A673 (cell line): ENCODE data around the gene FAM229A. TPM values are rescaled to one million over a fixed set of nuclear protein-coding genes. Genes with fewer than 3 reads are reported as not detected.

Experiments used
- BruUV-seq: library from RNA; stranded (reverse); fragments of 400-500 nt; replicated peaks from 2 replicates; lab custom pipeline; 2021; lab: Mats Ljungman, UMichigan
- CTCF ChIA-PET: fragments of 300-600 bp; sonication (Branson Sonifier 250); formaldehyde crosslinking; loops from one replicate; lab custom pipeline; 2022; ENCODE audit warnings: antibody characterized with exemption; lab: Charles Lee
- POLR2A ChIA-PET: fragments of 300-600 bp; sonication (Branson Sonifier 250); formaldehyde crosslinking; loops from one replicate; lab custom pipeline; 2022; ENCODE audit warnings: antibody characterized with exemption; ENCODE audit not compliant: low non-redundant PET; lab: Charles Lee
- DNase-seq: peaks from one replicate; pipeline ENCODE4 v3.0.0-alpha.2; 2015; ENCODE audit warnings: low spot score
- H3K27ac ChIP-seq: fragments of 200-600 bp; sonication (generic); 2 replicates; pipeline ENCODE4 v1.5.1; 2016; ENCODE audit warnings: mixed run types, low read depth, mild to moderate bottlenecking, mixed read lengths, antibody characterized with exemption, low read length; ENCODE audit not compliant: poor library complexity, severe bottlenecking
- H3K27me3 ChIP-seq: fragments of 200-600 bp; sonication (generic); replicated peaks from 2 replicates; pipeline ENCODE4 v1.6.1; 2017; ENCODE audit warnings: mixed run types, low read depth, mild to moderate bottlenecking, mixed read lengths, antibody characterized with exemption, low read length; ENCODE audit not compliant: insufficient read depth, poor library complexity
- H3K36me3 ChIP-seq: fragments of 200-600 bp; sonication (generic); 2 replicates; pipeline ENCODE4 v1.6.1; 2016; ENCODE audit warnings: mixed run types, mild to moderate bottlenecking, mixed read lengths, antibody characterized with exemption, low read length; ENCODE audit not compliant: insufficient read depth, poor library complexity, severe bottlenecking
- H3K4me1 ChIP-seq: fragments of 200-600 bp; sonication (generic); 2 replicates; pipeline ENCODE4 v1.6.1; 2017; ENCODE audit warnings: mixed run types, mild to moderate bottlenecking, mixed read lengths, antibody characterized with exemption, low read length; ENCODE audit not compliant: insufficient read depth, poor library complexity, severe bottlenecking
- H3K4me3 ChIP-seq: fragments of 200-600 bp; sonication (generic); 2 replicates; pipeline ENCODE4 v1.5.1; 2016; ENCODE audit warnings: low read depth, mixed run types, mild to moderate bottlenecking, mixed read lengths, low read length; ENCODE audit not compliant: poor library complexity, severe bottlenecking
- H3K9me3 ChIP-seq: fragments of 200-600 bp; sonication (generic); 2 replicates; pipeline ENCODE4 v1.6.1; 2016; ENCODE audit warnings: mixed run types, low read depth, mild to moderate bottlenecking, mixed read lengths, antibody characterized with exemption, low read length; ENCODE audit not compliant: poor library complexity, severe bottlenecking
- EZH2 ChIP-seq: fragments of 200-600 bp; sonication (generic); IDR thresholded peaks from 2 replicates; pipeline ENCODE4 v1.6.1; 2017; ENCODE audit warnings: borderline replicate concordance, low read depth, mild to moderate bottlenecking, mixed read lengths, antibody characterized with exemption, low read length; ENCODE audit not compliant: poor library complexity, severe bottlenecking
- intact Hi-C: fragments of 100-400 bp; cut with micrococcal nuclease; formaldehyde crosslinking; loops from one replicate; pipeline ENCODE4 v1.10.0; 2022; ENCODE audit not compliant: unreplicated experiment
- total RNA-seq: library from RNA; stranded (reverse); gene quantifications from 2 replicates; pipeline ENCODE4 v1.2.3, GENCODE V29; 2021
- TF ChIP-seq, protein P1 (sequence below): fragments of 300-800, 200-600 bp; sonication (generic); conservative IDR thresholded peaks from 2 replicates; pipeline ENCODE4 v1.5.1; 2017; ENCODE audit warnings: low read depth, mild to moderate bottlenecking, antibody characterized with exemption, low read length, moderate library complexity, mixed read lengths

Gene FAM229A
- total RNA-seq, 1 experiment from 2014 or later, result 4.7 TPM

DNA sequence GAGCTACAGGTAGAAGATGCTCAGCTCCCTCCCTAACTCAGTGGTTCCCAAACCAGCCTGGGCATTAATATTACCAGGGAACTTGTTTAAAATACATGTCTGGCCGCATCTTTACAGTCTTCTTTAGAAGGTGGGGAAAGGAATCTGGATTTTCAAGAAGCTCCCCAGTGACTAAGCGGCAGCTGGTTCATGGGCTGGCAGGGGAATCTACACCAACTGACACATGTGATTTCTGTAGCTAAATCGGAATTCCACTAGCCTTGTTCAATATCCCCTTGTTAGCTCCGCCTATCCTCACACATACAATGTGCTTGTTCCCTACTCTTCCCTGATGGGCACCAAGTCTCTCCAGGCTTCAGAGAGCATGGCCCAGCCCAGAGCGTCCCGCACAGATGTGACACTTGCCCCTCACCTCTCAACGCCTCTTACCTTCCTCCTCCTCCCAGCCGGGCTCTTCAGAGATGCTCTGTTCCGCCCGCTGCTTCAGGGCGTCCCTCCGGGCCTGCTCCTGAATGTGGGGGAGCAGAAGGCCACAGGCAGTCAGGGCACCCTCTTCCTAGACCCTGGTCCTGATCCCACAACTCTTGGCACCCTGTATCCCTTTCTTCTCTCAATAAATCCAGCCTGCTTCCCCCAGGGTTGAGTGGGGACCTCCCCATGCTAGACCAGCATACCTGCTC lies 15.4 kb upstream of the FAM229A start:
- no peaks in the 10 kb centered on the region for H3K4me1 ChIP-seq
- H3K27me3 ChIP-seq, result no peaks in the 10 kb centered on the region
- H3K9me3 ChIP-seq, result no peaks in the 10 kb centered on the region
- BruUV-seq, result no TSS peak
- ChIA-PET CTCF (no interaction called here), POLR2A (interaction anchor here (0.6 kb wide), 1 partner anchor 19 kb away, joined by 6 read pairs; no protein-coding TSS in a partner anchor)
- DNase-seq, result no peak
- intact Hi-C loops, result no loop called here
- no peak overlapping the region for H3K27ac ChIP-seq
- peaks cover 36% of the 10 kb centered on the region for H3K36me3 ChIP-seq
- H3K4me3 ChIP-seq, result no peak overlapping the region
- TF ChIP-seq, protein P1, sequence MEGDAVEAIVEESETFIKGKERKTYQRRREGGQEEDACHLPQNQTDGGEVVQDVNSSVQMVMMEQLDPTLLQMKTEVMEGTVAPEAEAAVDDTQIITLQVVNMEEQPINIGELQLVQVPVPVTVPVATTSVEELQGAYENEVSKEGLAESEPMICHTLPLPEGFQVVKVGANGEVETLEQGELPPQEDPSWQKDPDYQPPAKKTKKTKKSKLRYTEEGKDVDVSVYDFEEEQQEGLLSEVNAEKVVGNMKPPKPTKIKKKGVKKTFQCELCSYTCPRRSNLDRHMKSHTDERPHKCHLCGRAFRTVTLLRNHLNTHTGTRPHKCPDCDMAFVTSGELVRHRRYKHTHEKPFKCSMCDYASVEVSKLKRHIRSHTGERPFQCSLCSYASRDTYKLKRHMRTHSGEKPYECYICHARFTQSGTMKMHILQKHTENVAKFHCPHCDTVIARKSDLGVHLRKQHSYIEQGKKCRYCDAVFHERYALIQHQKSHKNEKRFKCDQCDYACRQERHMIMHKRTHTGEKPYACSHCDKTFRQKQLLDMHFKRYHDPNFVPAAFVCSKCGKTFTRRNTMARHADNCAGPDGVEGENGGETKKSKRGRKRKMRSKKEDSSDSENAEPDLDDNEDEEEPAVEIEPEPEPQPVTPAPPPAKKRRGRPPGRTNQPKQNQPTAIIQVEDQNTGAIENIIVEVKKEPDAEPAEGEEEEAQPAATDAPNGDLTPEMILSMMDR, result no peak
- no peak for TF ChIP-seq EZH2

DNA sequence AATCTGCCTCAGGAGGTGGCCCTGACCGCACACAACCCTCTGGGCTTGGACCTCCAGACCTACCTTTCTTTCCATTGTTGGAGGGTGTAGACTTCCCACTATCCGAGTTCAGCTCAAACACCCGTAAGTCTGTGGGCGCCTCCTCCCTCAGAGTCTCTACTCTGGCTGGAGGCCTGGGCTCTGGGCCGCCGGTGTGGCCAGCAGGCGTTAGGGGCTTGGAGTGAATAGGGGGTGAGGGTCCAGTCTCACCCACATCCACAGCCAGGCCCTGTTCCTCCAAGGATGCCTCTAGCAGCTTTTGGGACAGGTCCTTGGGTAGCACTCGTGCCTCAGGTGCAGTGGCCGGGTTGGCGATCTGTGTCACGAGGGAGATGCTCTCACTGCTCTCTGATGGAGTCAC lies 13.9 kb upstream of the FAM229A start:
- Histone ChIP-seq H3K27me3 (no peaks in the 10 kb centered on the region), H3K36me3 (peaks cover 37% of the 10 kb centered on the region), H3K27ac (no peak overlapping the region), H3K9me3 (no peaks in the 10 kb centered on the region), H3K4me1 (no peaks in the 10 kb centered on the region), H3K4me3 (no peak overlapping the region)
- TF ChIP-seq EZH2, result no peak
- TF ChIP-seq, protein P1, result no peak
- no peak for DNase-seq
- intact Hi-C loops, result no loop called here
- BruUV-seq, result no TSS peak
- ChIA-PET CTCF (no interaction called here), POLR2A (no interaction called here)

DNA sequence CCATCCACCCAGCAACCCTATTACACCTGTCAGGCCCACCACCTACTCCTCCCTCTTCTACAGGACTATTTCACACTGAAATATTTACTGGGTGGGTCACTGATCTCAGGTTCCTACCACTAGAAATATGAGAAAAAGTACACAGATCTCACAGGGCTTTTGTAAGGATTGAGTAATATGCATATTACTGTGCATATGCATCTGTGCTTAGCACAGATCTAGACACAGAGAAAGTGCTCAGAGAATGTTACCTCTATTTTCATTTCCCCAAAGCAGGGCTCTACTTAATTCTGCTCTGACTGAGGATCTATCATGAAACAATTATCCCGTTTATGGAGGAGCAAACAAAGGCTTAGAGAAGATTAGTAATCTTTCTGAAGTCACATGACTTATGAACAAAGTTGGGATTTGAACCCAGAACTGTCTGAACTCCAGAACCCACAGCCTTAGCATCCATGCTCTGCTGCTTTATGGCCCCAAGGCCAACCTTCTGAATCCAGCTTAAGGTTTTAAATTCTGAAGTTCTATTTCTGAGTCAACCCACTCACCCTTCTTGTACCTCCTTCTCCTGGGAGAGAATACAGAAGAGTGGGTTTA lies 11.8 kb upstream of the FAM229A start:
- peaks cover 41% of the 10 kb centered on the region for H3K36me3 ChIP-seq
- CTCF ChIA-PET, result no interaction called here
- intact Hi-C loops, result no loop called here

More for the DNA sequence above, 11.8 kb upstream of the FAM229A start:
- no peaks in the 10 kb centered on the region for H3K27me3 ChIP-seq
- no peak overlapping the region for H3K27ac ChIP-seq
- H3K4me3 ChIP-seq, result no peak overlapping the region
- no TSS peak for BruUV-seq
- POLR2A ChIA-PET, result no interaction called here
- TF ChIP-seq, protein P1, result no peak
- TF ChIP-seq EZH2, result no peak
- no peak for DNase-seq
- H3K9me3 ChIP-seq, result no peaks in the 10 kb centered on the region
- H3K4me1 ChIP-seq, result no peaks in the 10 kb centered on the region
